ENCODE results near the gene ODC1.

ODC1 gene

DNA sequence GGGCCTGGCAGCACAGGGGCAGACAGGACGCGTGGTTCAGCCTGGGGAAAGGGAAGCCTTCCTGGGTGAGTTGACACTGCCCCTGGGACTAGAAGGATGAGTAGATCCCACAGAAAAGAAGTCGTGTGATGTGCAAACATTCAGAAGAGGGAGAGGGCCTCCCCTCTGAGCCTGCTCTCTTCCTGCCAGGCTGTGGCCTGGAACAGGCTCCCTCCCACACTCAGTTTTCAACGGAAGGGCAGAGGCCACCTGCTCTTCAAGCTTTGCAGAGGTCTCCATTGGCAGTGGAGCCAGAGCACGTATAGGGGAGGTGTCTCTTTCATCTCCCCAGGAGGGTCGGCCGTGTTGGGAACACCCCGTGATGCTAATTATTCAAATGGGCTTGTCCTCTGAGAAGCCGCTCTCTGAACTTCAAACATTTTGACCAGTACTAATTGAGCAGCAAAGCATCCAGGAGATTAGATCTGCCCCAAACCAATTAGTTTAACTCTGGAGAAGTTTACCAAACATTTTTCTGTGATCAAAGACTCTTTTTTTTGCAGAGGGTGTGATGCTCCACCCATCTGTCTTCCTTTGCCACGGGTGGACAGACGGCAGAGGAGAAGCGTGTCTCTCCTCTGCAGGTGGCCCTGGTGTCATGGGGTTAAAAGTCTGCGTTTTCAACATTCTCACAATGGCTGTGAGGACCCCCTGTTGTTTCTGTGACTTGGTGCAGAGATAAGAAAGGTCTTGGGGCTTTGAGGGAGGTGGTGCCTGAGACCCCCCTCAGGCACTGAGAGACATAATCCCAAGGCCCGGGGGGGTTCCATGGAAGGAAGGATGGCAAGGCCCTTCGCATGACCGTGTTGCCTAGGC is 29.5 kb upstream of the ODC1 start:
- DNase-seq (ENCODE audit: low spot score), result no peak
- TF ChIP-seq, protein P1, sequence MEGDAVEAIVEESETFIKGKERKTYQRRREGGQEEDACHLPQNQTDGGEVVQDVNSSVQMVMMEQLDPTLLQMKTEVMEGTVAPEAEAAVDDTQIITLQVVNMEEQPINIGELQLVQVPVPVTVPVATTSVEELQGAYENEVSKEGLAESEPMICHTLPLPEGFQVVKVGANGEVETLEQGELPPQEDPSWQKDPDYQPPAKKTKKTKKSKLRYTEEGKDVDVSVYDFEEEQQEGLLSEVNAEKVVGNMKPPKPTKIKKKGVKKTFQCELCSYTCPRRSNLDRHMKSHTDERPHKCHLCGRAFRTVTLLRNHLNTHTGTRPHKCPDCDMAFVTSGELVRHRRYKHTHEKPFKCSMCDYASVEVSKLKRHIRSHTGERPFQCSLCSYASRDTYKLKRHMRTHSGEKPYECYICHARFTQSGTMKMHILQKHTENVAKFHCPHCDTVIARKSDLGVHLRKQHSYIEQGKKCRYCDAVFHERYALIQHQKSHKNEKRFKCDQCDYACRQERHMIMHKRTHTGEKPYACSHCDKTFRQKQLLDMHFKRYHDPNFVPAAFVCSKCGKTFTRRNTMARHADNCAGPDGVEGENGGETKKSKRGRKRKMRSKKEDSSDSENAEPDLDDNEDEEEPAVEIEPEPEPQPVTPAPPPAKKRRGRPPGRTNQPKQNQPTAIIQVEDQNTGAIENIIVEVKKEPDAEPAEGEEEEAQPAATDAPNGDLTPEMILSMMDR (IDR thresholded peaks at IDR 0.05; ENCODE audit: extremely low read depth, missing control alignments), result no peak

DNA sequence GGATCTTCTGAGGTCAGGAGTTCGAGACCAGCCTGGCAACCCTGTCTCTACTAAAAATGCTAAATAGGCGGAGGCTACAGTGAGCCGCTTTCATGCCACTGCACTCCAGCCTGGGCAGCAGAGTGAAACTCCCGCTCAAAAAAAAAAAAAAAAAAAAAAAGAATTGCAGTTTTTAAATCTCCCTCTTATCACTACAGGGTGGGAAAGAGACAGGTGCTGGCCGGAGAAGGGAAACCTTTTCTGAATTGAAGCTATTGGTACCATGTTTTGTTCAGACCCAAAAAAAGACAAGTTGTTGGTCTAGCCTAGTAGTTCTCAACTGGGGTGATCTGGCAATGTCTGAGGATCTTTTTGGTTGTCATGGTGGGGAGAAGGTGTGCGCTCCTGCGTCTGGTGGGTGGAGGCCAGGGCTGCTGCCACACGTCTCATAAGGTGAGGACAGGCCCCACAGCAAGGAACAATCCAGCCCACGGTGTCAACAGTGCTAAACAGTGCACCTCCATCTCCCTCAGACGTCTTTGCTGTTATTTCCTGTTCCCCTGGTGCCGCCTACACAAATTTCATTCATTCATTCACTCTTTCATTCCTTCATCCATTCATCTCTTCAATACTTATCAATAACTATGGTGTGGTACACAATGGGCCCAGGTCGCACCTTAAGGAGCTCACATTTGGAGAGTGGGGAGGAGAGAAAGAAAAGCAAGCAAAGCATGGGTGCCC is 28.8 kb upstream of the ODC1 start:
- TF ChIP-seq, protein P1 (IDR thresholded peaks at IDR 0.05; ENCODE audit: extremely low read depth, missing control alignments), result no peak
- DNase-seq (ENCODE audit: low spot score), result no peak

DNA sequence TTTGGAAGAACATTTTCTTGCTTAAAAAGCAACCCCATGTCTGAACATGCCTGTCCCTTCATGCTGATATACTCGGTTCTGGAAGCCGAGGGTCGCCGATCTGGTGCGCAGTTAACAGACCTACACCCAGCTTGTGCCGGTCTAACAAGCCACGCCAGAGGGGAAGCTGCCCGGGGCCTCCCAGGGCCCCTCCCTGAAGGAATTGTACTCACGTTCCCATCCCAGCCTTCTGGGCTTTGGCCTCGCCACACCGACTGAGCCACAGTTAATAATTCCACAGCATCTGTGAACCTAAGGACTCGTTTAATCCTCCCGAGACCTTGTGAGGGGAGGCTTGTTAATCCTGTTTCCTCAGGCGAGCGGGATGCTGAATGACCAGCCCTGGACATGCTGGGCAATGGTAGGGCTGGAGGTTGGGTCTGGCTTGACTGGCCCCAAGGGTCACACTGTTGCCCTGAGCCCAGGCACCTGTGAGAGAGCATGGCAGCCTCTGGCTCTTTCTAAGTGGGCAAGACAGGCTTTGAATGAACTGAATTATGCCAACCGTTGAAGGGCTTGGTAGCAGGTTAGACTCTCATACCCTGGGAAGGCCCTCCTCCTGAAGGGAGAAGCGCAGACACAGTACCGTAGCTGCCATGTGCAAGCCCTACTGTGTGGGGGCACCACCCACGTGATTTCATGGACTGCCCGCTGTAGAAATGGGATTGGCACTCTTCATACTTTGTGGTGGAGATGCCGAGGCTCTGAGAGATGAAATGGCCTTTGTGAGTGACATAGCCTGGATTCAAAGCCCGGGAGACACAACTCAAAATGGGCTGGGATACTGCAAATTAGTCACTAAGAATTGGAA is 27.9 kb upstream of the ODC1 start:
- DNase-seq (ENCODE audit: low spot score), result no peak
- TF ChIP-seq, protein P1 (IDR thresholded peaks at IDR 0.05; ENCODE audit: extremely low read depth, missing control alignments), result no peak

DNA sequence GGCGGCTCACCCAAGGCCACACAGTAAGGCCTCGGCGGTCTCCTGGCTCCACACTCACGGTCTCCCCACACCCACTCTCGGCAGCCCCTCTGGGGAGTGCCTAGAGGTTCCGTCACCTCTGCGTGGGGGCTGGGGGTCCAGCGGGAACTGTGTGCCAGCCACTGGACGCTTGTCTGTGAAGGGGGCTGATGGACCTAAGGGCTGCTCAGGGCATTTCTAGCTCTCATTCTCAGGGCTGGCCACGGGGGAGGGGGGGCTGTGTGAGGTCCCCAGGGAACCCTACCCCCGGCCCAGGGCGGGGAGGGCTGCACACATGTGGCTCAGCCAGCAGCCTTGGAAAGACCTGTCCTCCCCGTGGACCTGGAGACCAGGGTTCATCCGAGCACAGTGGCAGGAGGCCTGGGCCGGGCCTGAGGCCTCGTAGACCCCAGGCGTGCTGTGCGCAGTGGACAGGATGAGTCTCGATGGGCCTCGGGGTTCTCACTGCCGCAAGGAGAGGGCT is 27.1 kb upstream of the ODC1 start:
- DNase-seq (ENCODE audit: low spot score), result no peak
- TF ChIP-seq, protein P1 (IDR thresholded peaks at IDR 0.05; ENCODE audit: extremely low read depth, missing control alignments), result no peak

DNA sequence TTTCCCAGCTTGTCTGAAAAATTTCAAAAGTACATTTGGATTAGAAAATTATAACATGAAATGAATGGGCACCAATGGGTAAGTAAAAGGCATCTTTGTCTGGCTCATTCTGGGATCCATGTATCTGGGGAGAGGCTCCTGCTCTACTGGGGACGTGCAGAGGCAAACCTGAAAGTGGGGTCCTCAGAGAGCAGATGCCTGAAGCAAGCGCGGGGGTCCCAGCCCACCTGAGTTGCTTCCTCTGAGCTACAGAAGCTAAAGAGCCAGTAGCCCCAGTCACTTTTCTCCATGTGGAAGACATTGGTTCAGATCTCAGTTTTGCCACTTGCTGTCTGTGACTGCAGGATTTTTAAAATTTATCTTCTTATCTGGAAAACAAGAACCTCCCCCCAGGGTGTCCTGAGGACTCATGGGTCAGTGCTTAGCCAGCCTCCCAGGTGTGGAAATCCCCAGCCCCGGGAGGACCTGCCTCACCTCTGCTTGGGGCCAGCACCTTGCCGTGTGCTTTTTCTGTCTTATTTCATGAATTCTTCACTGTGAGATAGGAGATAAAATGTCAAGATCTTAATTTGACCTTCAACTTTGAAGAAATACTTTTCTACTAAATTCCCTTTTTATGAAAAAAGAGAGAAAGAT is 25.1 kb upstream of the ODC1 start:
- TF ChIP-seq, protein P1 (IDR thresholded peaks at IDR 0.05; ENCODE audit: extremely low read depth, missing control alignments), result no peak
- DNase-seq (ENCODE audit: low spot score), result no peak

DNA sequence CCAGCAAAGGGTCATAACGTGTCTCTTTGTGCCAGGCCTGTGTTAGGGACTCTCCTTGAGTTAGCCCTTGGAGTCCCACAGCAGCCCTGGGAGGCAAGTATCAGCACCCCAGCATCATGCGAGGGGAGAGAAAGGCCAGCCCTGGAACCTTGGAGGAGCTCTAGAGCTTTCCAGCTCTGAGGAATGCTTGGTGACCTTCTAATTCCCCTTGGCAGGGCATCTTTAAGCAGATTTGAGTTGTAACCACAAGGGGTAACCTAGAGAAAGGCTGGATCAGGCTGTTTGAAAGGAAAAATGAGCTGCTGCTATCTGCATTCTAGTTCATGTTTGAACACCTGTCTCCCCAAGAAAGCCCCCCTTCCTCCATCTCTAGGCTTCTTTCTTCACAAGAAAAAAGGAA is 23.8 kb upstream of the ODC1 start:
- DNase-seq (ENCODE audit: low spot score), result no peak
- TF ChIP-seq, protein P1 (IDR thresholded peaks at IDR 0.05; ENCODE audit: extremely low read depth, missing control alignments), result no peak

Measured in GM20000 (cell line).